Stimulated activated CD4-positive, alpha-beta T cell treated with anti-CD3 and anti-CD28 coated beads, Interleukin-2, amount 100 ng/mL, for 4 hours (primary cell): ENCODE results near the gene ZNF398.
"Not testable (repeated sequence)": the region's sequence is repeated elsewhere in the genome, so short reads cannot be mapped to it uniquely, and the experiment has no call there.

Experiments
- DNase-seq: peaks from one replicate; pipeline ENCODE4 v3.0.0-alpha.2; 2020; ENCODE audit warnings: low read depth

The ZNF398 gene

DNA sequence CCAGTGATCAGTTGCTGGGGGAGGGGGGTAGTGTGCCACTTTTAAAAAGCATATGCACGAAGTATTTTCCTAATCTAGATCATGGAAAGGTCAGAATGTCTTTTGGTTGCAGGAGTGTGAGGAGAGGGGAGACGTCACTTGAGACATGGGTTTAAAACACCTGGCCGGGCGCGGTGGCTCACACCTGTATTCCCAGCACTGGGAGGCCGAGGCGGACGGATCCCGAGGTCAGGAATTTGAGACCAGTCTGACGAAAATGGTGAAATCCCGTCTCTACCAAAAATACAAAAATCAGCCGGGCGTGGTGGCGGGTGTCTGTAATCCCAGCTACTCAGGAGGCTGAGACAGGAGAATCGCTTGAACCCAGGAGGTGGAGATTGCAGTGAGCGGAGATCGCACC is 79.1 kb downstream of the ZNF398 start:
- DNase-seq = not testable (repeated sequence)

DNA sequence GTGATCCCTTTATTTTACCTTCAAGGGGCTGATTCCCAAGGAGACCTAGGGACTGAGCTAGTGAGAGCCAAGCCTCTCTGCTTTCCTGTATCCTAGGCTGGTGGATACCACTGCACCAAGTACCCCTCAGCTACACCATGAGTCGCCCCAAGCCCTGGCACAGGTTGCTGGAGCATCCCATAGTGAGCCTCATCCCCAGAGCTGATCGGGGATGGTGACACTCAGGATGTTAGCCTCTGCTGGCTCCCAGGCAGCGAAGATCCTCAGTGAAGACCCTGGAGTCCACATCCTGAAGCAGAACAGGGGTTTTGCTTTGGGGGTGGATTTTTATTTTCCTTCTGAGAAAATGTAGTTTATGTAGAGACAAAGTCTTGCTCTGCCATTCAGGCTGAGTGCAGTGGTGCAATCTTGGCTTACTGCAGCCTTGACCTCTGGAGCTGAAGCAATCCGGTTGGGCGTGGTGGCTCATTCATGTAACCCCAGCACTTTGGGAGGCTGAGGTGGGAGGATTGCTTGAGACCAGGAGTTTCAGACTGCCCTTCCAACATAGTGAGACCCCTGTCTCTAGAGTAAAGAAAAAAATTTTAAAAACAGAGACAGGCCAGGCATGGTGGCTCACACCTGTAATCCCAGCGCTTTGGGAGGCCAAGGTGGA is 79.7 kb downstream of the ZNF398 start:
- no peak for DNase-seq

DNA sequence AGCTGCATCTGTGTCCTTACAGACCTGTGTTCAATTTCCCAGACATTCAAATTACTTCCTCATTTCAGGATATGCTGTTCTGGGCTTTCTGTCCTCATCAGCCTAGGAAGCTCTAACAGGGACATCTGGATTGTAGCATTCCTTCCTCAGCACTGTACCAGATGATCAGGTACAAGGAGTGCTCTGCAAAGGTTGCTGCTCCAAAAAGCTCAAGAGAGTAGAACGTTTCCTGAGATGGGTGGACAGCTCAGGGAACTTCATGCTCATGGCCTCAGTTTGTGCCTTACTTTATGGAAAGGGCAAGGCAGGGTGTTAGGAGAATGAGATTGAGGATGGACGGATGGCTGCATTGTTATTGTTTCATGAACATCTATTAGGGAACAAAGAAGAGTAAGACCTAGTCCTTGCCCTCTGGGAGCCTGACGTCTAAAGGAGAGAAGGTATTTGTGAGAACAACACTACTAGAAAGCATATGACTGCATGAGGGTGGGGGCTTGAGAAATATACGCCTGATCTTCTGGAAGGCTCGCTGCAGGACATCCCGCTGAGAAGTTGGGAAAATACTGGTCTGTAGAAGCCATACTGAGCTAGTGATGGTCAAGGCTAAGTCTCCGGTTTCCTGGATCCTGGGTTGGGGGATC is 81.7 kb downstream of the ZNF398 start:
- no peak for DNase-seq

DNA sequence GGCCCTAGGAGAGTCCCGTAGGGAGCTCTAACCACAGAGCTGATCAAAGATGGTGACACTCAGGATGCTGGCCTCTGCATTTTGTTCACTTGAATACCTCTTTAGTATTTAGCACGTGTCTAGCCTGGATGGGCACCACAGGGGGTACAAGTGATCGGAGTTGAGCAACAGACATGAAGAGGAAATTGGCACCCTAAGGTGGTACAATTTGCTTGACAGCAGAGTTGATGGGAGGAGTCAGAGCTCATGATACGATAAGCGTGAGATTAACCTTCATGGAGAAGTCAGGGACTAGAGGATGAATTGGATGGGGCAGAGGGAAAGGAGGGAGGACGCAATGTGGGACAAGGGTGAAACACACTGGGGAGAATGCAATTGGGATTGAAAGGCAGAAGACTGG is 82.3 kb downstream of the ZNF398 start:
- no peak for DNase-seq

DNA sequence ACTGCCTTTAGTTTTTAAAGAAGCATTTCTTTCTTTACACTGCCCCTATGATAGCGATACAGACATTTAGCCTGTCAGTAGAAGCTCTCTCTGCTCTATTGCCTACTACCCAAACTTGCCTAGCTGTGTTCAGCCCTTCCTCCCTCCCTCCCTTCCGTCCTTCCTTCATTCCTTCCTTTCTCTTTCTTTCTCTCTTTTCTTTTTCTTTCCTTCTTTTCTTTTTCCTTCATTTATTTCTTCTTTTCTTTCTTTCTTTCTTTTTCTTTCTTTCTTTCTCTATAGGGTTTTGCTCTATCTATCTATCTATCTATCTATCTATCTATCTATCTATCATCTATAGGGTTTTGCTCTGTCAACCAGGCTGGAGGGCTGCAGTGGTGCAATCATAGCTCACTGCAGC is 85.1 kb downstream of the ZNF398 start:
- DNase-seq = no peak
